SK-N-SH (cell line): ENCODE measurements around the gene RBMS3. TPM values are rescaled to one million over a fixed set of nuclear protein-coding genes. Genes with fewer than 3 reads are reported as not detected.

Source experiments
- CTCF ChIA-PET: fragments of 300-600, 350-600 bp; formaldehyde crosslinking; extraction: SDS; loops from one replicate; lab custom pipeline; 2021; lab: Yijun Ruan, JAX
- POLR2A ChIA-PET: fragments of 350-600 bp; sonication (Branson Sonifier 250); formaldehyde crosslinking; extraction: SDS; loops from one replicate; lab custom pipeline; 2020; ENCODE audit warnings: antibody characterized with exemption, inconsistent platforms; lab: Yijun Ruan, JAX
- DNase-seq: peaks from one replicate; pipeline ENCODE4 v3.0.0; 2012
- H2AFZ ChIP-seq: fragments of 200-600 bp; sonication (generic); 2 replicates; pipeline ENCODE4 v1.8.1; 2016; ENCODE audit warnings: antibody characterized with exemption, mild to moderate bottlenecking, low read depth
- H3F3A ChIP-seq: fragments of 200-600 bp; sonication (generic); replicated peaks from 2 replicates; pipeline ENCODE3; 2016; ENCODE audit warnings: antibody characterized with exemption, mild to moderate bottlenecking; ENCODE audit not compliant: insufficient read depth
- H3K27ac ChIP-seq, 2 experiments: fragments of 200-500 bp in 1 of 2; fragments of 200-600 bp in 1 of 2; sonication (Bioruptor generic) in 1 of 2; sonication (generic), shearing (Covaris generic) in 1 of 2; 2 replicates each; pipeline versions ENCODE4 v1.5.1 to v1.6.1; 2014 to 2016; ENCODE audit warnings: low read depth in 2 of 2, inconsistent platforms in 1 of 2, low read length in 1 of 2, mild to moderate bottlenecking in 1 of 2, mixed read lengths in 1 of 2
- H3K27me3 ChIP-seq: fragments of 200-600 bp; sonication (generic), shearing (Covaris generic); 2 replicates; pipeline ENCODE4 v1.6.1; 2016; ENCODE audit warnings: mixed run types; ENCODE audit not compliant: insufficient read depth
- H3K36me3 ChIP-seq, 2 experiments: fragments of 200-500 bp in 1 of 2; fragments of 200-600 bp in 1 of 2; sonication (Bioruptor generic) in 1 of 2; sonication (generic) in 1 of 2; replicated peaks in 1 of 2; 2 replicates each; pipeline versions ENCODE3 to v1.5.1; 2014 to 2016; ENCODE audit warnings: low read length in 1 of 2, mild to moderate bottlenecking in 1 of 2; ENCODE audit not compliant: insufficient read depth in 2 of 2, control insufficient read depth in 1 of 2
- H3K4me1 ChIP-seq, 2 experiments: fragments of 200-500 bp in 1 of 2; fragments of 200-600 bp in 1 of 2; sonication (Bioruptor generic) in 1 of 2; sonication (generic), shearing (Covaris generic) in 1 of 2; 2 replicates each; pipeline versions ENCODE4 v1.5.1 to v1.6.1; 2014 to 2016; ENCODE audit warnings: low read depth in 1 of 2, low read length in 1 of 2, mixed run types in 1 of 2; ENCODE audit not compliant: insufficient read depth in 2 of 2, control insufficient read depth in 1 of 2
- H3K4me2 ChIP-seq: fragments of 200-600 bp; sonication (generic), shearing (Covaris generic); 2 replicates; pipeline ENCODE4 v1.6.1; 2017; ENCODE audit warnings: mixed run types
- H3K4me3 ChIP-seq, 2 experiments: fragments of 200-500 bp in 1 of 2; fragments of 200-600 bp in 1 of 2; sonication (Bioruptor generic) in 1 of 2; sonication (generic), shearing (Covaris generic) in 1 of 2; 2 replicates each; pipeline versions ENCODE4 v1.5.1 to v1.8.1; 2014 to 2016; ENCODE audit warnings: low read depth in 2 of 2, inconsistent platforms in 1 of 2, low read length in 1 of 2, mild to moderate bottlenecking in 1 of 2, mixed read lengths in 1 of 2, moderate library complexity in 1 of 2
- H3K79me2 ChIP-seq: fragments of 200-600 bp; sonication (generic); 2 replicates; pipeline ENCODE4 v1.8.1; 2017; ENCODE audit warnings: mild to moderate bottlenecking; ENCODE audit not compliant: insufficient read depth
- H3K9ac ChIP-seq: fragments of 200-600 bp; sonication (generic); 2 replicates; pipeline ENCODE4 v1.6.1; 2017; ENCODE audit warnings: mixed run types
- H3K9me2 ChIP-seq: fragments of 200-600 bp; sonication (generic); 2 replicates; pipeline ENCODE4 v1.6.1; 2017; ENCODE audit warnings: mixed run types
- H3K9me3 ChIP-seq: fragments of 200-600 bp; sonication (generic); 2 replicates; pipeline ENCODE4 v1.6.1; 2017; ENCODE audit warnings: mixed run types, mild to moderate bottlenecking, moderate library complexity
- H4K20me1 ChIP-seq: fragments of 200-600 bp; sonication (generic); 2 replicates; pipeline ENCODE4 v1.6.1; 2017; ENCODE audit warnings: mild to moderate bottlenecking, mixed run types; ENCODE audit not compliant: insufficient read depth
- CTCF ChIP-seq: fragments of 200-600 bp; sonication (generic); IDR thresholded peaks from 2 replicates; pipeline ENCODE4 v1.6.1; 2017; ENCODE audit warnings: antibody characterized with exemption, mild to moderate bottlenecking, moderate library complexity
- EZH2phosphoT487 ChIP-seq: fragments of 200-600 bp; sonication (generic); IDR thresholded peaks from 2 replicates; pipeline ENCODE4 v1.6.1; 2017; ENCODE audit warnings: low read depth, mixed run types, mild to moderate bottlenecking, antibody characterized with exemption, moderate library complexity, borderline replicate concordance
- FOSL2 ChIP-seq: IDR thresholded peaks from 2 replicates; pipeline ENCODE4 v1.4.0; 2012; ENCODE audit warnings: low read depth, mild to moderate bottlenecking, moderate library complexity, borderline replicate concordance
- FOXJ3 ChIP-seq: sonication (generic); formaldehyde crosslinking; IDR thresholded peaks from 2 replicates; pipeline ENCODE4 v1.5.1; 2020; ENCODE audit warnings: mild to moderate bottlenecking, missing genetic modification reagents
- FOXM1 ChIP-seq: IDR thresholded peaks from 2 replicates; pipeline ENCODE4 v1.4.0; 2012; ENCODE audit warnings: low read depth, mild to moderate bottlenecking
- IRF3 ChIP-seq: fragments of 150-350 bp; IDR thresholded peaks from 2 replicates; pipeline ENCODE4 v1.6.1; 2016; ENCODE audit warnings: mild to moderate bottlenecking, low read depth, low read length
- POLR2AphosphoS5 ChIP-seq: IDR thresholded peaks from 2 replicates; pipeline ENCODE4 v1.6.1; 2012; ENCODE audit warnings: low read depth, low read length
- REST ChIP-seq: IDR thresholded peaks from 2 replicates; pipeline ENCODE4 v1.6.1; 2012; ENCODE audit warnings: mild to moderate bottlenecking, low read depth, low read length, moderate library complexity
- SMC3 ChIP-seq: IDR thresholded peaks from 2 replicates; pipeline ENCODE4 v1.6.1; 2012; ENCODE audit warnings: low read depth, low read length, improper control_type of control experiment
- USF2 ChIP-seq: fragments of 150-350 bp; IDR thresholded peaks from 2 replicates; pipeline ENCODE4 v1.6.1; 2017; ENCODE audit warnings: antibody characterized with exemption, low read length, low read depth, borderline replicate concordance
- YY1 ChIP-seq: IDR thresholded peaks from 2 replicates; pipeline ENCODE4 v1.4.0; 2012; ENCODE audit warnings: low read depth, mild to moderate bottlenecking
- ZBTB33 ChIP-seq: IDR thresholded peaks from 2 replicates; pipeline ENCODE4 v1.4.0; 2012; ENCODE audit warnings: low read depth, borderline replicate concordance
- WGBS: methylation state at CpG from one replicate; pipeline ENCODE4 v1.1.6; 2017; ENCODE audit warnings: low lambda C conversion rate; 5-methylcytosine and 5-hydroxymethylcytosine counted together
- polyA plus RNA-seq, 3 experiments: library from polyadenylated mRNA; depleted of rRNA; stranded (reverse); fragments of >200 nt; gene quantifications; 2 replicates each; pipeline ENCODE4 v1.2.3, GENCODE V29; 2012

RBMS3 gene
- polyA plus RNA-seq, 1 of the 3 experiments (the other 2 are of a cell fraction), result 8.2 TPM

- no peaks in the 10 kb centered on the region for H3K9me3 ChIP-seq
- peaks cover 69% of the 10 kb centered on the region for H3K79me2 ChIP-seq
- no peak overlapping the region for H3K9ac ChIP-seq
- no peaks in the 10 kb centered on the region; a peak in 1 of 4 replicates for H3K4me1 ChIP-seq
- TF ChIP-seq FOSL2 (no peak), SMC3 (no peak), ZBTB33 (no peak), CTCF (no peak), REST (no peak), FOXM1 (no peak), POLR2AphosphoS5 (no peak), FOXJ3 (no peak), YY1 (no peak), USF2 (no peak), EZH2phosphoT487 (no peak), IRF3 (no peak)
- no peak overlapping the region for H2AFZ ChIP-seq
- H3K9me2 ChIP-seq, result no peaks in the 10 kb centered on the region
- ChIA-PET CTCF (interaction anchor here (1.2 to 1.7 kb wide), 2 partner anchors 9 to 11 kb away, joined by 3 to 6 read pairs; no protein-coding TSS in a partner anchor), POLR2A (no interaction called here)
- H3F3A ChIP-seq, result no peaks in the 10 kb centered on the region
- WGBS, result 98% methylated on average over 3 of the region's 3 CpGs
- H3K27me3 ChIP-seq, result no peaks in the 10 kb centered on the region
- no peak for DNase-seq
- no peak overlapping the region for H3K4me3 ChIP-seq
- H3K27ac ChIP-seq, result no peak overlapping the region
- H3K4me2 ChIP-seq, result no peak overlapping the region
- no peaks in the 10 kb centered on the region for H4K20me1 ChIP-seq
- peaks cover 3 to 8% of the 10 kb centered on the region in 2 experiments for H3K36me3 ChIP-seq
Measured at GRCh38 chr3:29397406-29397805, 116.5 kb downstream of the RBMS3 start.
